Measurements from ENCODE around the gene SLC9A9.
"Not testable (repeated sequence)": the region's sequence is repeated elsewhere in the genome, so short reads cannot be mapped to it uniquely, and the experiment has no call there.

The SLC9A9 gene

DNA sequence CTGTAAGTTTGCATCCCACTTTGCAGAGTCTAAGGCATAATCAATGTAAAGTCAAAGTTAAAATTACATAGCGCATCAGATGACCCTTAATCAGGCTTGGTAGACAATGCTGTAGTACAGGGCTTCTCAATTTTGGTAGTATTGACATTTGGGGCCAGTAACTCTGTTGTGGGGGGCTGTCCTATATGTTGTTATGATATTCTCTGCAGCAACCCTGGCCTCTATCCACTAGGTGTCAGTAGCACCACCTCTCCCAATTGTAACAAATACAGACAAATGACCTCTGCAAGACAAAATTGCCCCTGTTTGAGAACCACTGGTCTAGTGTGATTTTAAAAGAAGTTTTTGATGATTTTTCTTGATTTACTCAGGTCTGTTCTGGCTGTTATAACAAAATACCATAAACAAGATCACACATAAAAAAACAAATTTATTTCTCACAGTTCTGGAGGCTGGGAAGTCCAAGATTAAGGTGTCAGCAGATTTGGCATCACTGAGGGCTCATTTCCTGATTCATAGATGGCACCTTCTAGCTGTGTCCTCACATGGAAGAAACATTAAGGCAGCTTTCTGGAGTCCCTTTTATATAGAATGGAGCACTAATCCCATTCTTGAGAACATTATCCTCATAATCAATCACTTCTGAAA lies 37.6 kb upstream of the SLC9A9 start:
- no peak overlapping the region for H3K4me3 ChIP-seq (ENCODE audit: low read depth, low read length)
- peak; percentile 42 for DNase-seq (ENCODE audit: low read depth)
- TF ChIP-seq CTCF (IDR thresholded peaks at IDR 0.05; ENCODE audit: low read depth, low read length, missing control alignments), result peak; percentile 84

GRCh38 chr3:143884861-143885260 lies 36.6 kb upstream of the SLC9A9 start:
- no peak for TF ChIP-seq CTCF (IDR thresholded peaks at IDR 0.05; ENCODE audit: low read depth, low read length, missing control alignments)
- no peak overlapping the region for H3K4me3 ChIP-seq (ENCODE audit: low read depth, low read length)
- DNase-seq (ENCODE audit: low read depth), result no peak

GRCh38 chr3:143883151-143883550 lies 34.9 kb upstream of the SLC9A9 start:
- DNase-seq (ENCODE audit: low read depth), result no peak
- H3K4me3 ChIP-seq (ENCODE audit: low read depth, low read length), result no peak overlapping the region
- no peak for TF ChIP-seq CTCF (IDR thresholded peaks at IDR 0.05; ENCODE audit: low read depth, low read length, missing control alignments)

DNA sequence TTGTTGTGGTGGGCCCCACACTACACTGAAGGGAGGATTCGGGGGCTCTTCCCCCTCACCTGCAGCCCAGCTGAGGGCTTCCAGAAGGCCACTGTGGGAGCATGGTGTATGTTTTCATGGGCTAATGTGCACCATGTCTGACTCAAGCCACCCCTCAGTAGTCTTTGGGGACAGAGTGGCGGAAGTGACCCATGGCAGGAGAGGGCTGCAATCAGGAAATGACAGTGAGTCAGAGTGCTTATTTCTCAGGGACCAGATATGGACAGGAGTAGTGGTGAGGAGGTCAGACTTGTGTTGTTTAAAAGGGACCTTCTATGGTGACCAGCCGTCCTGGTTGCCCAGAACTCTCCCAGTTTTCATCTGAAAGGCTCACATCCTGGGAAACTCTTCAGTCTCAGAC lies 32.8 kb upstream of the SLC9A9 start:
- H3K4me3 ChIP-seq (ENCODE audit: low read depth, low read length), result no peak overlapping the region
- no peak for DNase-seq (ENCODE audit: low read depth)
- TF ChIP-seq CTCF (IDR thresholded peaks at IDR 0.05; ENCODE audit: low read depth, low read length, missing control alignments), result no peak

DNA sequence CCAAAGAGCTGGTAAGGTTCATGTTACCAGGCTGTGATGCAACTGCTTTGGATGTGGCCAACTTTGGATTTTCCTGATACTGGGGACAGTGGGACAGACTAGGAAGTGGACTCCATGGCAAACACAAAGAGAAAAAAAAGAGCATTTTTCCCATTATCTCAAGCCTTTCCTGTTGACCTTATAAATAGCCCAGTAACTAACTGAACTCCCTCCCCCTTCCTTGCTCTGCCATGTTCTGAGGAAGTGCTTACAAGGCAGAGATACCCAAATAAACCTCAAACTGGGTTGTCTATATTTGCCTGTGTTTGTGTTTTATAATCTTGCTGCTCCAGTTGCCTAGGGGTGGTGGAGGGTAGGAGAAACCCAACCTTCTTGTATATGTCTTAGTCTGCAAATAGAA lies 27.3 kb upstream of the SLC9A9 start:
- H3K4me3 ChIP-seq (ENCODE audit: low read depth, low read length), result no peak overlapping the region
- no peak for TF ChIP-seq CTCF (IDR thresholded peaks at IDR 0.05; ENCODE audit: low read depth, low read length, missing control alignments)
- no peak for DNase-seq (ENCODE audit: low read depth)

GRCh38 chr3:143873553-143873952 lies 25.3 kb upstream of the SLC9A9 start:
- not testable (repeated sequence) for DNase-seq (ENCODE audit: low read depth); H3K4me3 ChIP-seq (ENCODE audit: low read depth, low read length)

DNA sequence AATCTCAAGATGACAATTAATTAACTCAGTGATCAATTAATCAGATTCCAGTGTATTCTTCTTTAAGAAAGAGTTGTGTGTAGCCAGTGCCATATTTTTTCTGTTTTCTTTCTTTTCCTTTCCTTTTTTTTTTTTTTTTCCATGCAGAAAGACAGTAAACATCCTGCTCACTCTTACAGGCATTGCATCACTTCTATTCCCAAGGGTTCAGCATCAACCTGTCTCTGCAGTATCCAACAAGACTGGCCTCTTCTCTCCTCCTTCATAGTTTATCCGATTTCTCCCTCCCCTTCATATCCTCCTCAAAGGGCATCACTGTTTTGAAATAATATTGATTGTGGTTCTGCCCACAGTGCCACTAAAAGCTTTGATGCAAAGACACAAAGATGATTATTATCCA lies 17.0 kb upstream of the SLC9A9 start:
- no peak for TF ChIP-seq CTCF (IDR thresholded peaks at IDR 0.05; ENCODE audit: low read depth, low read length, missing control alignments)
- no peak overlapping the region for H3K4me3 ChIP-seq (ENCODE audit: low read depth, low read length)
- DNase-seq (ENCODE audit: low read depth), result no peak
